Mammary epithelial cell (primary cell): Measurements from ENCODE around the gene STUB1.

Experiments used
- EZH2 ChIP-seq: IDR thresholded peaks from 2 replicates; pipeline ENCODE4 v1.6.1; 2012; ENCODE audit warnings: low read length, inconsistent platforms, borderline replicate concordance
- TF ChIP-seq, protein P1 (sequence below), 2 donors: IDR thresholded peaks in 1 of 2; conservative IDR thresholded peaks in 1 of 2; 2 replicates each; pipeline ENCODE4 v1.5.1; 2011 to 2012; ENCODE audit warnings: inconsistent platforms in 2 of 2, low read length in 2 of 2, mild to moderate bottlenecking in 2 of 2, control low read depth in 1 of 2, low read depth in 1 of 2; ENCODE audit not compliant: insufficient read depth in 1 of 2; ENCODE audit errors: extremely low read depth in 1 of 2

DNA sequence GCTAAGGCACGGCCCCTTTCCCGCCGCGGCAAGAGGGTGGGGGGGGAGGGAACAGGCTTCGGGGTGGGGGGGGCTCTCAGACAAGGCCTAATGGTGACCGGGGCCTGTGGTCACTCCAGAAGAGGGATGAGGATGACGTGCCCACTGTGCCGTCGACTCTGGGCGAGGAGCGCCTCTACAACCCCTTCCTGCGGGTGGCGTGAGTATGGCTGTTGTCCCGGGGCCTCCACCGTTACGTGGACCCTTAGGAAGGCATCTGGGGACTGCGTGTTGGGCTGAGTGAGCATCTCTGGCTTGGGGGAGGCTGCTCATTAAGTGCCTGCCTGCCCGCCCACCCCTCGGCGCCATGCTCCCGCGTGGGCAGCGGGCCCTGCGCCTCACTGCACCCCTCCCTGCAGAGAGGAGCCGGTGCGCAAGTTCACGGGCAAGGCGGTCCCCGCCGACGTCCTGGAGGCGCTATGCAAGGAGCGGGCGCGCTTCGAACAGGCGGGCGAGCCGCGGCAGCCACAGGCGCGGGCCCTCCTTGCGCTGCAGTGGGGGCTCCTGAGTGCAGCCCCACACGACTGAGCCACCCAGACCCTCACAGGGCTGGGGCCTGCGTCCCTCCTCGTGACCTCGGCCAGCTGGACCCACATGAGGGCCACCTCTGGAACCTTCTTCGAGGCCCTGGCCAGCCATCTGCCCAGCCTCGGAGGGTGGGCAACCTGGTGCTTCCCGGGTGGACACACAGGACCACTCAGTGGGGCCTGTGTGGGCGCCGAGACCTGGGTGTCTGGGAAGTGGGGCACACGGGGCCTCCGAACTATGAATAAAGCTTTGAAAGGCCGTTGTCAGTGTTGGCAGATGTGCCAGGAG lies 48.9 kb downstream of the STUB1 start:
- TF ChIP-seq, protein P1, sequence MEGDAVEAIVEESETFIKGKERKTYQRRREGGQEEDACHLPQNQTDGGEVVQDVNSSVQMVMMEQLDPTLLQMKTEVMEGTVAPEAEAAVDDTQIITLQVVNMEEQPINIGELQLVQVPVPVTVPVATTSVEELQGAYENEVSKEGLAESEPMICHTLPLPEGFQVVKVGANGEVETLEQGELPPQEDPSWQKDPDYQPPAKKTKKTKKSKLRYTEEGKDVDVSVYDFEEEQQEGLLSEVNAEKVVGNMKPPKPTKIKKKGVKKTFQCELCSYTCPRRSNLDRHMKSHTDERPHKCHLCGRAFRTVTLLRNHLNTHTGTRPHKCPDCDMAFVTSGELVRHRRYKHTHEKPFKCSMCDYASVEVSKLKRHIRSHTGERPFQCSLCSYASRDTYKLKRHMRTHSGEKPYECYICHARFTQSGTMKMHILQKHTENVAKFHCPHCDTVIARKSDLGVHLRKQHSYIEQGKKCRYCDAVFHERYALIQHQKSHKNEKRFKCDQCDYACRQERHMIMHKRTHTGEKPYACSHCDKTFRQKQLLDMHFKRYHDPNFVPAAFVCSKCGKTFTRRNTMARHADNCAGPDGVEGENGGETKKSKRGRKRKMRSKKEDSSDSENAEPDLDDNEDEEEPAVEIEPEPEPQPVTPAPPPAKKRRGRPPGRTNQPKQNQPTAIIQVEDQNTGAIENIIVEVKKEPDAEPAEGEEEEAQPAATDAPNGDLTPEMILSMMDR (conservative IDR thresholded peaks at IDR 0.05 in 1 of 2, IDR thresholded peaks at IDR 0.05 in 1 of 2; ENCODE audit: extremely low read depth in 1 of 2, insufficient read depth in 1 of 2, low read depth in 1 of 2, low read length in 2 of 2) = no peak
- TF ChIP-seq EZH2 = no peak
